CD4-positive, alpha-beta memory T cell (primary cell): Measurements from ENCODE around the gene HSD11B1L. TPM values are rescaled to one million over a fixed set of nuclear protein-coding genes. Genes with fewer than 3 reads are reported as not detected.

Source experiments
- CTCF ChIA-PET: fragments of 350-600 bp; sonication (Branson Sonifier 250); formaldehyde crosslinking; loops from one replicate; lab custom pipeline; 2021; ENCODE audit warnings: inconsistent platforms; ENCODE audit not compliant: partially characterized antibody; lab: Charles Lee
- POLR2A ChIA-PET: fragments of 350-600 bp; sonication (Branson Sonifier 250); formaldehyde crosslinking; loops from one replicate; lab custom pipeline; 2021; ENCODE audit not compliant: partially characterized antibody; lab: Charles Lee
- DNase-seq, 5 donors: peaks; one replicate each; pipeline versions ENCODE4 v3.0.0 to v3.0.0-alpha.2; 2020 to 2022; ENCODE audit warnings: mixed read lengths in 1 of 5
- H3K27ac ChIP-seq: one replicate; pipeline ENCODE4 v1.7.0; 2013; ENCODE audit warnings: low read depth, low read length
- H3K27me3 ChIP-seq: 2 replicates; pipeline ENCODE4 v1.7.0; 2013; ENCODE audit warnings: mild to moderate bottlenecking, low read length, moderate library complexity; ENCODE audit not compliant: insufficient read depth
- H3K36me3 ChIP-seq: 2 replicates; pipeline ENCODE4 v1.7.0; 2013; ENCODE audit warnings: mild to moderate bottlenecking, low read length, moderate library complexity; ENCODE audit not compliant: insufficient read depth
- H3K4me1 ChIP-seq: 2 replicates; pipeline ENCODE4 v1.7.0; 2013; ENCODE audit warnings: mild to moderate bottlenecking, low read length, moderate library complexity; ENCODE audit not compliant: insufficient read depth
- H3K4me3 ChIP-seq, 2 donors: one replicate each; pipeline ENCODE4 v1.7.0; 2013; ENCODE audit warnings: low read length in 2 of 2, mild to moderate bottlenecking in 1 of 2
- H3K9me3 ChIP-seq, 2 donors: one replicate each; pipeline ENCODE4 v1.7.0; 2013; ENCODE audit warnings: low read length in 2 of 2, control low read depth in 1 of 2; ENCODE audit not compliant: control insufficient read depth in 1 of 2
- H3K27ac Mint-ChIP-seq, 7 donors: one replicate each; pipeline ENCODE4 v1.8.0; 2020 to 2021; ENCODE audit warnings: mixed read lengths in 7 of 7, mild to moderate bottlenecking in 6 of 7, inconsistent platforms in 3 of 7, moderate library complexity in 3 of 7
- H3K27me3 Mint-ChIP-seq, 2 donors: one replicate each; pipeline ENCODE4 v1.8.0; 2020 to 2021; ENCODE audit warnings: mixed read lengths in 2 of 2
- H3K36me3 Mint-ChIP-seq, 2 donors: one replicate each; pipeline ENCODE4 v1.8.0; 2020 to 2021; ENCODE audit warnings: mixed read lengths in 2 of 2, inconsistent platforms in 1 of 2, mild to moderate bottlenecking in 1 of 2
- H3K4me1 Mint-ChIP-seq, 4 donors: one replicate each; pipeline ENCODE4 v1.8.0; 2020 to 2021; ENCODE audit warnings: mixed read lengths in 4 of 4, mild to moderate bottlenecking in 1 of 4
- H3K4me3 Mint-ChIP-seq, 8 donors: one replicate each; pipeline ENCODE4 v1.8.0; 2020 to 2021; ENCODE audit warnings: mixed read lengths in 8 of 8, mild to moderate bottlenecking in 7 of 8, moderate library complexity in 6 of 8, inconsistent platforms in 3 of 8
- H3K9me3 Mint-ChIP-seq, 8 donors: one replicate each; pipeline ENCODE4 v1.8.0; 2020 to 2021; ENCODE audit warnings: mixed read lengths in 8 of 8, mild to moderate bottlenecking in 5 of 8, inconsistent platforms in 3 of 8, moderate library complexity in 1 of 8
- intact Hi-C: fragments of 100-400 bp; cut with micrococcal nuclease; formaldehyde crosslinking; loops from one replicate; pipeline ENCODE4 v1.15.1; 2023
- polyA plus RNA-seq, 2 donors: library from polyadenylated mRNA; unstranded; fragments of 300-500 nt; fragmentation: Illumina TruSeq; gene quantifications; one replicate each; pipeline ENCODE4 v1.2.3, GENCODE V29; 2021
- total RNA-seq, 2 experiments: library from RNA; stranded (reverse); gene quantifications; one replicate each; pipeline ENCODE4 v1.2.3, GENCODE V29; 2021

Gene HSD11B1L
- total and polyA plus RNA-seq, 4 experiments from 2014 or later, result 2.9 to 4.8 (median 3.9) TPM

- H3K27me3 Mint-ChIP-seq, result no peaks in the 10 kb centered on the region
- DNase-seq, result peak in 1 of 5 donors; percentile 9
- CTCF ChIA-PET, result no interaction called here
These were observed 7.1 kb upstream of the HSD11B1L start for GRCh38 chr19:5673752-5674151.

GRCh38 chr19:5674714-5675113, 6.1 kb upstream of the HSD11B1L start:
- H3K9me3 ChIP-seq, result no peaks in the 10 kb centered on the region
- peaks cover 0 to 2% of the 10 kb centered on the region in 2 donors for H3K36me3 Mint-ChIP-seq
- peaks cover 2% of the 10 kb centered on the region for H3K36me3 ChIP-seq
- H3K9me3 Mint-ChIP-seq, result peaks cover 0 to 3% (median 0%) of the 10 kb centered on the region in 8 donors
- no peaks in the 10 kb centered on the region for H3K27me3 ChIP-seq
- ChIA-PET CTCF (no interaction called here), POLR2A (no interaction called here)
- no peak overlapping the region for H3K27ac Mint-ChIP-seq
- H3K4me1 Mint-ChIP-seq, result peaks cover 7 to 9% (median 8%) of the 10 kb centered on the region in 4 donors
- no peak overlapping the region for H3K27ac ChIP-seq
- no peak overlapping the region for H3K4me3 Mint-ChIP-seq
- peaks cover 7% of the 10 kb centered on the region for H3K4me1 ChIP-seq
- H3K27me3 Mint-ChIP-seq, result no peaks in the 10 kb centered on the region
- intact Hi-C loops, result no loop called here
- peak in 1 of 5 donors; percentile 10 for DNase-seq
- H3K4me3 ChIP-seq, result no peak overlapping the region

More at GRCh38 chr19:5673752-5674151, 7.1 kb upstream of the HSD11B1L start:
- Mint-ChIP-seq H3K4me3 (no peak overlapping the region), H3K9me3 (peaks cover 0 to 3% (median 0%) of the 10 kb centered on the region in 8 donors), H3K36me3 (peaks cover 0 to 7% of the 10 kb centered on the region in 2 donors), H3K4me1 (peaks cover 0 to 4% (median 0%) of the 10 kb centered on the region in 4 donors), H3K27ac (no peak overlapping the region)
- POLR2A ChIA-PET, result no interaction called here
- Histone ChIP-seq H3K27ac (no peak overlapping the region), H3K9me3 (no peaks in the 10 kb centered on the region), H3K36me3 (peaks cover 12% of the 10 kb centered on the region), H3K4me1 (no peaks in the 10 kb centered on the region), H3K4me3 (no peak overlapping the region), H3K27me3 (no peaks in the 10 kb centered on the region)
- intact Hi-C loops, result no loop called here

- intact Hi-C loops, result no loop called here
- POLR2A ChIA-PET, result interaction anchor here (0.8 to 2.1 kb wide), 4 partner anchors 10 to 50 kb away, joined by 3 to 6 read pairs (median 4); no protein-coding TSS in a partner anchor
These were observed 4.6 kb upstream of the HSD11B1L start for GRCh38 chr19:5676105-5676771.

GRCh38 chr19:5676772-5677105, 4.1 kb upstream of the HSD11B1L start:
- H3K4me1 Mint-ChIP-seq, result peaks cover 14 to 26% (median 21%) of the 10 kb centered on the region in 4 donors
- no peaks in the 10 kb centered on the region for H3K36me3 ChIP-seq
- H3K9me3 ChIP-seq, result no peaks in the 10 kb centered on the region
- H3K36me3 Mint-ChIP-seq, result peaks cover 0 to 4% of the 10 kb centered on the region in 2 donors
- H3K27me3 ChIP-seq, result no peaks in the 10 kb centered on the region
- H3K27ac ChIP-seq, result no peak overlapping the region
- no peak overlapping the region for H3K4me3 ChIP-seq
- POLR2A ChIA-PET, result interaction anchor here (0.8 to 2.1 kb wide), 4 partner anchors 10 to 51 kb away, joined by 3 to 6 read pairs (median 4); no protein-coding TSS in a partner anchor
- intact Hi-C loops, result no loop called here
- H3K27me3 Mint-ChIP-seq, result no peaks in the 10 kb centered on the region
- peaks cover 0 to 6% (median 0%) of the 10 kb centered on the region in 8 donors for H3K9me3 Mint-ChIP-seq
- CTCF ChIA-PET, result interaction anchor here (2.1 kb wide), 1 partner anchor 10 kb away, joined by 7 read pairs; no protein-coding TSS in a partner anchor
- peaks cover 21% of the 10 kb centered on the region for H3K4me1 ChIP-seq
- no peak overlapping the region for H3K4me3 Mint-ChIP-seq
- DNase-seq, result no peak
- no peak overlapping the region for H3K27ac Mint-ChIP-seq

More at GRCh38 chr19:5676105-5676771, 4.6 kb upstream of the HSD11B1L start:
- Histone ChIP-seq H3K36me3 (no peaks in the 10 kb centered on the region), H3K27me3 (no peaks in the 10 kb centered on the region), H3K9me3 (no peaks in the 10 kb centered on the region), H3K4me1 (peaks cover 16% of the 10 kb centered on the region), H3K27ac (no peak overlapping the region), H3K4me3 (no peak overlapping the region)
- peak in 1 of 5 donors; percentile 7 for DNase-seq
- Mint-ChIP-seq H3K4me3 (no peak overlapping the region), H3K27me3 (no peaks in the 10 kb centered on the region), H3K4me1 (peaks cover 9 to 21% (median 16%) of the 10 kb centered on the region in 4 donors), H3K36me3 (peaks cover 0 to 4% of the 10 kb centered on the region in 2 donors), H3K27ac (peak overlapping the region in 2 of 7 donors; percentile 61 to 70), H3K9me3 (peaks cover 0 to 6% (median 0%) of the 10 kb centered on the region in 8 donors)
- CTCF ChIA-PET, result interaction anchor here (2.1 kb wide), 1 partner anchor 11 kb away, joined by 7 read pairs; no protein-coding TSS in a partner anchor

- H3K36me3 Mint-ChIP-seq, result peaks cover 0 to 4% of the 10 kb centered on the region in 2 donors
- ChIA-PET POLR2A (interaction anchor here (1.0 to 2.1 kb wide), 3 partner anchors 9 to 51 kb away, joined by 3 to 6 read pairs (median 5); no protein-coding TSS in a partner anchor), CTCF (interaction anchor here (2.1 kb wide), 1 partner anchor 10 kb away, joined by 7 read pairs; no protein-coding TSS in a partner anchor)
- no peaks in the 10 kb centered on the region for H3K9me3 ChIP-seq
- no peaks in the 10 kb centered on the region for H3K27me3 ChIP-seq
- peaks cover 0 to 6% (median 0%) of the 10 kb centered on the region in 8 donors for H3K9me3 Mint-ChIP-seq
- no peaks in the 10 kb centered on the region for H3K36me3 ChIP-seq
- intact Hi-C loops, result no loop called here
- peaks cover 14 to 30% (median 25%) of the 10 kb centered on the region in 4 donors for H3K4me1 Mint-ChIP-seq
- H3K4me3 ChIP-seq, result no peak overlapping the region
- H3K4me1 ChIP-seq, result peaks cover 21% of the 10 kb centered on the region
- peak in 1 of 5 donors; percentile 16 for DNase-seq
- H3K27ac ChIP-seq, result no peak overlapping the region
- no peaks in the 10 kb centered on the region for H3K27me3 Mint-ChIP-seq
- no peak overlapping the region for H3K4me3 Mint-ChIP-seq
- H3K27ac Mint-ChIP-seq, result peak overlapping the region in 2 of 7 donors; percentile 19 to 68
These were observed 3.7 kb upstream of the HSD11B1L start for GRCh38 chr19:5677136-5677535.

GRCh38 chr19:5677580-5677979, 3.2 kb upstream of the HSD11B1L start:
- Histone ChIP-seq H3K4me3 (no peak overlapping the region), H3K36me3 (no peaks in the 10 kb centered on the region), H3K9me3 (no peaks in the 10 kb centered on the region), H3K4me1 (peaks cover 21% of the 10 kb centered on the region), H3K27me3 (no peaks in the 10 kb centered on the region), H3K27ac (no peak overlapping the region)
- CTCF ChIA-PET, result interaction anchor here (2.1 kb wide), 1 partner anchor 9 kb away, joined by 7 read pairs; no protein-coding TSS in a partner anchor
- POLR2A ChIA-PET, result interaction anchor here (1.2 to 2.1 kb wide), 3 partner anchors 9 to 13 kb away, joined by 4 to 6 read pairs (median 5); no protein-coding TSS in a partner anchor
- Mint-ChIP-seq H3K9me3 (peaks cover 0 to 6% (median 0%) of the 10 kb centered on the region in 8 donors), H3K27ac (peak overlapping the region in 1 of 7 donors; percentile 68), H3K4me3 (no peak overlapping the region), H3K4me1 (peaks cover 16 to 33% (median 28%) of the 10 kb centered on the region in 4 donors), H3K36me3 (peaks cover 0 to 4% of the 10 kb centered on the region in 2 donors), H3K27me3 (no peaks in the 10 kb centered on the region)
- peak in 1 of 5 donors; percentile 29 for DNase-seq
- intact Hi-C loops, result no loop called here
